Dermis microvascular lymphatic vessel endothelial cell (primary cell): ENCODE results near the gene PLXNA2. TPM values are rescaled to one million over a fixed set of nuclear protein-coding genes. Genes with fewer than 3 reads are reported as not detected.
A peak's percentile ranks its signal among the peaks of the same experiment; 100 is the strongest.

Experiments used
- DNase-seq, 2 donors: peaks; one replicate each; pipeline versions ENCODE4 v3.0.0 to v3.0.0-alpha.2; 2010; ENCODE audit warnings: low read depth in 2 of 2
- total RNA-seq: library from RNA; depleted of rRNA; stranded (reverse); fragments of >200 nt; gene quantifications from 2 replicates; pipeline ENCODE4 v1.2.1, GENCODE V29; 2014

Gene PLXNA2
- total RNA-seq, 1 donor from 2014 or later, result 40.8 TPM

DNA sequence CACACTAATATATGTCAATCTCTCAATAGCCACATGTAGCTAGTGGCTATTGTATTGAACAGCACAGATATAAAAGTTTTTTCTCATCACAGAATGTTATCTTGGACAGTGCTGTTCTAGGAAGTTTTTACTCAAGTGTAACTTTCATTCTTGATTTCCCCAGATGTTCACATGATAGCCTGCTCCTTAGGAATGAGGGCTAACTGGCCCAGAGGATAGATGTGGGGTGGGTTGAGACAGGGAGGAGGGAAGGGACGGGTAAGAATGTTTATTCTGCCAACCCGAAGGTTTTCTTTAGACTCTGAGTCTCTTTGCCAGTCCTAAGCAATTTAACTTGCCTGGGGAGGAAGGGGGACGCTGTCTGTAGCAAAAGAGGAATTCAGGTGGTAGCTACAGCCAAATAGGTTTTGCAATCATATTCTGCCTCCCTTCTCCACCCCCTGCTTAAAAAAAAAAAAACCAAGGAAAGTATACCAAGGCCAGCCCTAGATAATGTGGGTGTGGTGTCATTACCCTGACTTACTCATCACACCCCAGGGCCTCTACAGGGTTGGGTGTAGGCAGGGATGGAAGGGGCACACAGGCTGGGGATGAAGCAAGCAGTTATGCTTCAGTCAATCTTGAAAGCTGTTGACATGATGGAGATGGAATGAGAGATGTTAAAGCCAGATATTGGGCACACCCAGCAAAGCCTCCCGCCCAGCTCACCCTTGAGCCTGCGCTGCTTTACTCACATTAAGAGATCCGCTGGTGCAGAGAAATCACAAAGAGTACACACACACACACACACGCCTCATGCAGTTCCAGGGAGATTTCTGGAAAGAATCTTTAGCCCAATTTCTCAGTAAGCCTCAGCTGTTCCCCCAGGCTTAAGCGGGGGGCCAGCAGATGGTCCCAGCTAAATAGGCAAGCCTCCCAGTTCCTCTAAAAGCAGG lies 59.9 kb downstream of the PLXNA2 start:
- DNase-seq, result peak in 1 of 2 donors; percentile 36

GRCh38 chr1:208182880-208183645 lies 61.1 kb downstream of the PLXNA2 start:
- no peak for DNase-seq

DNA sequence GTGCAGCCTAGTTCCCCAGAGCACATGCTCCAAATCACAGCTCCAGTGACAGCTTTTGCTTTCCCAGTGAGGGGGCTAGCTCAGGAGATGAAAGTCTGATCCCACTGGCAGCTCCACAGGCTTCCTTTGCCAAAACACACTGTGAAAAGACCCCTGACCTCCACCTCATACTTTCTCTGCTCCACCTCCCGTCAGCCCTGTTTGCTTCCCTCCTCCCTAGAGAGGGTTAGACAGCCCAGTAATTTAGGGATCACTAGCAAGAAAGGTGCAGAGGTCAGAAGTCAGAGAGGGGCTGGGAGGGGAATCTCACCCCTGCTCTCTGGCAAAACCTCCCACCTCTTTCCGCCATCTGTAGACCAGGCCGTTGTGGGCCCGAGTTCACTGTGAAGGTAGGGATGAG lies 62.8 kb downstream of the PLXNA2 start:
- no peak for DNase-seq

DNA sequence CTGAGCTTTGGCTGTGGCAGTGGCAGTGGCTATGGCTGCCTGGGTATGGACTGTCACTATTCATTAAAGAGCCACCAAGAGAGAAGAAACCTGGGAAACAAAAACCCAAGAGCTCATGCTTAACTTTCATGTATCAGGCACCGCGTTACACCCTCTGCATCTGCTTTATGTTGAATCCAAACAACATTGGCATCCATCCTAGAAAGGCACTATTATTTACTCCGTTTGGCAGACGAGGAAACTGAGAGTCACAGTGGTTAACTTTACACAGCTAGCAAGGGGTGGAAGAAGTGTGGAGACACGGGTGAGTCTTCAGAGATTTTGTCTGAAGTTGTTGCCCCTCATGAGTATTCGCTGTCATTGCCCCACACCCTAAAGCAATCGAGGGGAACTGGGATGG lies 63.8 kb downstream of the PLXNA2 start:
- DNase-seq, result no peak

DNA sequence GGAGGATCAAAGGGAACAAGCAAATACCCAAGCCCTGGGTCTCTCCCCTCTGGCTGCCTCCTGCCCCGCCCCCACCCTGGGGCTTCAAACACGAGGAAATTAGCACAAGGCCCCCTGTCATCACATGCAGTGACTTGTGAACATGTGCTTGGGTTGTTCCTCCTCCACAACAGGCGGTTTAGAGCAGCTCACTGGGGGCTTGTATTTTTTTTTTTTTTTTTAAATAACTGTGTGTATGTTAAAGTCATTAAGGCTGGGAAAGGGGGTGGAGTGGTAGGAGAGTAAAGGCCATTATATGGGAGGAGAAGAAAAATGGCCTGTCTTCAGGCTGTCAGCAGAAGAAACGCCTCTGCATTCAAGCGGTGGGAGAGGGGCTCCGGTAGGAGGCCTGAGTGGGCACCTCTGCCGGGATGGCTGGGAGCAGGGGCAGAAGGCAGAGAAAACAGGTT lies 64.2 kb downstream of the PLXNA2 start:
- DNase-seq, result no peak

DNA sequence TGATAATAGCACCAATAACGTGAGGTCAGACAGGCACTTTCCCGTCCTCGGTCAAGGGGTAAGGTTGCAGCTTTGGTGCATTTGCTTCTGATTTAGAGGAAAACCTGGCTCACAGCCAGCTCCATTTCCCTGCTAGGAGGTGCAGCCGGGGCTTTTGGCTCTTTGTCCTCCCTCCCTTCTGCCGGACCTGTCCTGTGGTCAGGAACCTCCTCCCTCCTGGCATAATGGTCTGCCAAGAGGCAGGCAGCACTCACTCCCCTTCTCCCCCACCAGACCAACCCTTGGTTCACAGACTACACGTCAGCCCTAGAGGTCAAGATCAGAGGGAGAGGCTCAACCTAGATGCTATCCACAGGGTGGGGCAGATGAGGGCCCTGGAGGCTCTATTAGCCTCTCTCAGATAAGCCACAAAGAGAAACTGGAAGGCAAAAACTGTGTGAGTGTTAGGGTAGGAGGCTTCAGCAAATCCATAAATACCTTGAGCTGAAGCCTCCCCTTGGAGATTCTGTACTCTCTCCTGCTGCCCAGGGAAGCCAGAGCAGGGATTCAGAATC lies 64.8 kb downstream of the PLXNA2 start:
- peak in 1 of 2 donors; percentile 29 for DNase-seq

DNA sequence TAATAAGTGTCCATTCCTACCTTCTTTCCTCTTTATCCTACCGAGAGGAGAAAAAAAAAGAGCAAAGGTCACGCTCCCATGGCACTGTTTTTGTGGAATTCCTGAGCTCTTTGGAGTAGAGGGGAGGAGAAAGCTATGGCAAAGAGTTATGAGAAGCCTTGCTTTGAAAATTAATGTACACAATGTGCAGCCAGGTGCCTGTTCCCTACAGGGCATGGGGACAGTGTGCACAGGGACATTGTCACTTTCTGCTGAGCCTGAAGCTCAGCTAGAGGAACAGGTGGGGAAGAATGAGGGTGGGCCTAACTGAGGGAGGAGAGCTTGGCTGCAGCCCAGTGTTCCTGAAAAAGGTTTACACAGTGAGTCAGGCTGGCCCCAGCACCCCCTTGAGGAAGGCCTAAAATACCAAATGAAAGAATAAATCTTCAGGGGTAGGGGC lies 66.1 kb downstream of the PLXNA2 start:
- DNase-seq, result no peak

GRCh38 chr1:208177656-208178055 lies 66.5 kb downstream of the PLXNA2 start:
- no peak for DNase-seq

DNA sequence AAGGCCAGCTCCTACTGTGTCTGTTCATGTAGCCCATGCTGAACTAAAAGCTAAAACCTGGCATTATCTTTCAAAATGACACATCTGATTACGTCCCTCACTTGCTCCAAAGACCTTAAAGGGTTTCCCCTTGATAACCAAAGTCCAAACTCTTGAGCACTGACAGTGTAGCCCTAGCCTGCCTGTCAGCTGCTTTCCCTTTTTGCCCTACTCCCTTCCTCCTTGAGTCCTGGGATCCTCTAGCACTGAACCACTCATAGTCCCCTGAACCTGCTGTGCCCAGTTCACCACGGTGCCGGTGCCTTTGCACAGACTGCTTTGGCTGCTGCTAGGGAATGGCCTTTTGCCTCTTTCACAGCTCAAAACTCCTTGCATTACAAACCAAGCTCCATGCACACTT lies 67.5 kb downstream of the PLXNA2 start:
- no peak for DNase-seq

DNA sequence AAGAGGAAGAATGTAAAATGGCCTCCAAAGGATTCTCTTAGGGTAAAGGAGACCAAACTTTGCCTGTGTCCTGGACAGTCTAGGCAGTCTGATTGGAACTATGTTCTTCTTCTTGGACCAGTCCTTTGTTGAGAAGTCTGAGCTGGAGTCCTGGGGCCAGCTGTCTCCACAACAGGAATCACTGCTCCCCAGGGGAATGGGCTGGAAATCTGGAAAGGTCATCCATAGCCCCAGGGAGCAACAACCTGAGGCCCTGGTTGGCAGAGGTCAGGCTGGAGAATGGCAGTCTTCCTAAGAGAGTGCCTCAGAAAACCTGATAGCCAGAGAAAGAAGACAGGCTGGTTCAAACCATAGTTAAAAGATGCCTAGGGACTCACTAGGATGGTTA lies 68.7 kb downstream of the PLXNA2 start:
- DNase-seq, result no peak

DNA sequence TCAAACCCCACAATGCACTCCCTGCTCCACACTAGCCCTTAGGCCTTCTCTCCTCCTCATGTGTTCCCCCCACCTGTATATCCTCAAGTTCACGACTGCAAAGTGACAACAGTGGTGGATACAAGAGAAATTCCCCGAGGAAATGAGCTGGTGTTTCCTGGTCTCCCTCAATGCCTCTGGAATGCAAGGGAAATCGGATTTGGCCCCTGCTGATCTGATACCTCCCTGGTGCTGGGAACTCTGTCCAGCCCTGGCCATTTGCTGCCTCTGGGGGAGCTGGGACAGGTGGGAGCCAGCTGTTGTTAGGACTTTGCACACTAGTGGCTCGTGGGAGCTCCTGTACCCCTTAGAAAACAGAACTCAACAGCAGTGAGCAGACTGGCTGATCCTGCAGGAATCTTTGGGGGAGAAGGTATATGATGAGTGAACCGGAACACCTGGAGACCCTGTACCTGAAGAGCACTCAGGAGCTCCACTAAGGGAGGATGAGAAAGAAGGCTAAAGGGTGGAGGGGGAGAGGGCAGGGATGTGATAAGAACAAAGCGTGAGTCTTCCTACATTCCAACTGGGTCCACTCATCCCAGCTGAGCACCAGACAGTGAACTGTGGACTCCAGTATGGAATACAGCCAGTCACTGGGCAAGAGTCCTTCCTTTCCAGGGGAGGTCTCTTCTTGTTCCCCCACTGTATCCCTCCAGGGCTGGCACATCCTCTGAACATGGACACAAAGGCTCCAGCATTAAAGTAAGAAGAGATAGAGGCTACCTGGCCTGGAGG lies 69.3 kb downstream of the PLXNA2 start:
- peak in 1 of 2 donors; percentile 56 for DNase-seq

DNA sequence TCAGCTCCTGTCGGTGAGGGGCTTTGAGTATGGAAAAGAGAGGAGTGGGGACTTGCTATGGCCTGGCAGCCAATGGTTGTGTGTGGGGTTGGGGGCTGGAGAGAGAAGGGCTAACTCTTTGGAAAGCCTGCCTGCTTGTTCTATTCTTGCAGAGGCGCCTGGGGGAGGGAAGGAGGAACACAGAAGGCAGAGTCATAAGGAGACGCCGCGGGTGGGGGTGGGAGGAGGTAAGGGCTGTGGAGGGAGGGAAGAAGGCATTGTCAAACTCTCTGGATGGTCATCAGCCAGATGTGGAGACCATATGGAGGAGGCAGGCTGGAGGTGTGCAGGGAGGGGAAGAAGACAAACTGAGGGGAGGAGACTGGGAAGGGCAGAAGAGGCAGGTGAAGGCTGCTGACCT lies 70.0 kb downstream of the PLXNA2 start:
- no peak for DNase-seq

DNA sequence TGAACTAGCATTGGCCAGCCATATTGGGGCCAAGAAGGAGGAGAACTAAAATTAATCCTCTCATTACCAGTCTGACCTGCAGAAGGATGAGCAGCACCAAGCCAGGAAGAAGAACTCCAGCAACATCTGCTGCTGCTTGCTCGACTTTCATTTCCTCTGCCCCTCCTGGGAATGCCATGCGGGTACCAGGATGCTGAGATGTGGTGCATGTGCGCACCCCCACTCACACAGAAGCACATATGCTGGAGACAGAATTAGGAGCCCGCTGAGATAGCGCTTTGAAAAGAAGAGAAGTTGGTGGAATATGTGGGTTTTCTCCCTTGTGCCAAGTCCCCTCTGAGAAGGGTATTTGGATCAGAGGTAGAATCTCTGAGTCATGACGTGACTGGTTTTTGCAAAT lies 70.4 kb downstream of the PLXNA2 start:
- DNase-seq, result no peak

DNA sequence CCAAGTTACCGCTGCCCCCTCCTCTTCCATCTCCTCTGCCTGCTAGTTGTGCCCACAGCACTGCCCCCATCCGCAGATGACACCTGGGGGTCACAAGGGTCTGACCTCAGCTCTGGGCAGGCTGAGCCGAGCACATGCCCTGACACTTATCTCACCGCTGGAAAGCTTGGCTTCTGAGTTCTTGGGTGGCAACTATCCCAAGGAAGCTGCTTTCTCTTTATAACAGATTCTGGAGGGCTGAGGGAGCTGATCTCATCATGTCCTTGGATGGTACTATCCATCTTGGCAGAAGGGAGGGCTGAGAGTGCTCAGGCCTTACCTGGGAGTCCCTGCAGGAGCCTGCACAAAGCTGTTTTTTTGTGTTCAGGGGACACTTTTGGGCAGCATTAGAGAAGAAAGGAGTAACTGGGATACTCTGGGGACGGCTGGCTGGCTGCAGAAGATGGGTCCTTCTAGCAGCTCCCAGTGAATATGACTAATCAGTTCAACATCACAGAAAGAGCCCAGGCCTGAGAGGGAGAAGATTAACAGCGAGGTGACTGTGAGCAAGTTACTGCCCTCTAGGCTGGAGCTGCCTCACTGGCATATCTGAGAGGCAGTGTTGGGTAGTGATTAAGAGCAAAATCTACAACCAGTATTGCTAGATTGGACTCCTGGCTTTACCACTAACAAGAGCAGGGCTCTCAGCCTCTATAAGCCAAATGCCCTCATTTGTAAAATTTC lies 71.6 kb downstream of the PLXNA2 start:
- DNase-seq, result no peak

- DNase-seq, result no peak
Measured at GRCh38 chr1:208171616-208172422, 72.4 kb downstream of the PLXNA2 start.

DNA sequence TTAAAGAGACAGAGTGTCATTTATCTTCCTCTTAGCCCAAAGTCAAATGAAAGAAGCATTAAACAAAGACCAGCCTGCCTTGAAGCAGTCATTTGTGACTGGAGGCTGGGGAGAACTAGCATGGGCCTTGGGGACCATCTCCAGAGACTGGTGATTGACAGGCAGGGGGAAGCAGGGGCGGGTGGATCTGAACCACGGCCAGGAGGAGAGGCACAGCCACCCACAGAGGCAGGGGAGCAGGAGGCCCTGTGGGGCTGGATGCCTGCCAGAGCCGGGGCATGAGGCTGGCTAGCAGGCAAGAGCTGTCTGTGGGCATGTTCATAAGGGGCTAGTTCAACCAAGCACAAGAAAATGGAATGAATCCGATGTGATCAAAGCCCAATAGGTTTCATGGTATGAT lies 73.9 kb downstream of the PLXNA2 start:
- DNase-seq, result peak in 1 of 2 donors; percentile 31

DNA sequence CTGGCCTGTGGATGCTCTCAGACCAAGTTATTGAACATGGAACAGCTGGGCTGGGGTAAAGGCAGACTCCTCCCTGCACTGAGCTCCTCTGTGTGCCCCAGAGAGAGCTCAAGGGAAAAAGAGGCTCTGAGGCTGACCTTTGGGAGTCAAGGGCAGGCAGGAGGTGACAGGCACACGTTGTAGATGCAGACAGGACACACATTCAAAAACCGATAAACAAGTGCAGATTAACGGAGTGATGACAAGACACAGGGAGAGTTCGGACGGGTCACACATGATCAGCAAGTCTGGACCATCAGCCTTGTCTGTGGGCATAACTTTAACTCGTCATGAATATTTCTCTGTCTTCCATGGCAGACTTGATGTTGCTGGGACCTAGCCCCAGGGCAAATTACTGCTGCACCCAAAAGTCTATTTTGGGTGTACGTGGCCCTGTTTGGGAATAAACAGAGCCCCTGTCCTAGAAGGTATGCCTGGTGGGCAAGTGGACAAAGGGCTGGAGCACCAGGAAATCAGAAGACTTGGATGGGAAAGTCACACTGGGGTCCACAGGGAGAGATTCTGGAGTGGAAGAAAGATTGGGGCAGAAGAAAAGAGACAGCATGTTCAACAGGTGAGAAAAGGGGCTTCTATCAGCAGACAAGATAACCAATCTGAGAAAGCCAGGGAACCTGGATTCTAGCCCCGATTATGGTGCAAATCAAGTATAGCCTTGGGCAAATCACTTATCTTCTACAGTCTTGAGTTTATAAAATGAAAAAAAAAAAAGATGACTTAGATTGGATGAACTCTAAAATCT lies 74.9 kb downstream of the PLXNA2 start:
- no peak for DNase-seq

GRCh38 chr1:208167261-208167869 lies 76.8 kb downstream of the PLXNA2 start:
- DNase-seq, result no peak
